HepG2 (cell line): ENCODE measurements around the gene DRAP1. TPM values are rescaled to one million over a fixed set of nuclear protein-coding genes. Genes with fewer than 3 reads are reported as not detected.

ENCODE experiments used
- AHR ChIP-seq: IDR thresholded peaks from 2 replicates; pipeline ENCODE4 v1.6.1; 2018; ENCODE audit warnings: missing genetic modification reagents, missing compliant biosample characterization
- ARNTL ChIP-seq: sonication (generic); formaldehyde crosslinking; IDR thresholded peaks from 2 replicates; pipeline ENCODE4 v1.4.0; 2020; ENCODE audit warnings: mild to moderate bottlenecking, missing genetic modification reagents
- ATRX ChIP-seq: sonication (generic); formaldehyde crosslinking; IDR thresholded peaks from 2 replicates; pipeline ENCODE4 v1.4.0; 2020; ENCODE audit warnings: missing genetic modification reagents, borderline replicate concordance
- CREB1 ChIP-seq, 2 experiments: fragments of 450-650 bp in 1 of 2; IDR thresholded peaks; 2 replicates each; pipeline ENCODE4 v1.6.1; 2016 to 2017; ENCODE audit warnings: control low read depth in 1 of 2, mild to moderate bottlenecking in 1 of 2, missing compliant biosample characterization in 1 of 2, missing genetic modification characterization in 1 of 2
- FOSL2 ChIP-seq: sonication (generic); formaldehyde crosslinking; IDR thresholded peaks from 2 replicates; pipeline ENCODE4 v1.4.0; 2020; ENCODE audit warnings: missing genetic modification reagents
- FOXA1 ChIP-seq, 2 experiments: fragments of 450-650 bp in 1 of 2; sonication (generic) in 1 of 2; formaldehyde crosslinking in 1 of 2; IDR thresholded peaks; 2 replicates each; pipeline versions ENCODE4 v1.4.0 to v1.6.1; 2016 to 2020; ENCODE audit warnings: missing genetic modification reagents in 1 of 2
- GATA4 ChIP-seq: sonication (generic); IDR thresholded peaks from 2 replicates; pipeline ENCODE4 v1.6.1; 2016; ENCODE audit warnings: antibody characterized with exemption, low read depth, borderline replicate concordance
- GFI1 ChIP-seq: sonication (generic); formaldehyde crosslinking; IDR thresholded peaks from 2 replicates; pipeline ENCODE4 v1.5.0; 2020; ENCODE audit warnings: missing genetic modification reagents, mild to moderate bottlenecking, borderline replicate concordance
- MEF2D ChIP-seq: sonication (generic); formaldehyde crosslinking; IDR thresholded peaks from 2 replicates; pipeline ENCODE4 v1.5.1; 2020; ENCODE audit warnings: mild to moderate bottlenecking, missing genetic modification reagents
- NAIF1 ChIP-seq: sonication (generic); formaldehyde crosslinking; IDR thresholded peaks from 2 replicates; pipeline ENCODE4 v1.5.0; 2020; ENCODE audit warnings: mild to moderate bottlenecking, missing genetic modification reagents, borderline replicate concordance
- TP53 ChIP-seq: sonication (generic); formaldehyde crosslinking; conservative IDR thresholded peaks from 2 replicates; pipeline ENCODE4 v1.4.0; 2020; ENCODE audit warnings: missing genetic modification reagents
- ZC3H13 ChIP-seq: sonication (generic); formaldehyde crosslinking; IDR thresholded peaks from 2 replicates; pipeline ENCODE4 v1.8.1; 2023; ENCODE audit warnings: mild to moderate bottlenecking, missing genetic modification reagents, moderate library complexity
- ZFP90 ChIP-seq: sonication (generic); formaldehyde crosslinking; IDR thresholded peaks from 2 replicates; pipeline ENCODE4 v1.8.0; 2022; ENCODE audit warnings: missing genetic modification reagents, mild to moderate bottlenecking, inconsistent platforms, borderline replicate concordance
- ZNF24 ChIP-seq: fragments of 450-650 bp; IDR thresholded peaks from 2 replicates; pipeline ENCODE4 v1.6.1; 2017; ENCODE audit warnings: antibody characterized with exemption, mild to moderate bottlenecking
- ZNF326 ChIP-seq: sonication (generic); formaldehyde crosslinking; IDR thresholded peaks from 2 replicates; pipeline ENCODE4 v1.4.0; 2020; ENCODE audit warnings: missing genetic modification reagents, borderline replicate concordance
- ZNF430 ChIP-seq: sonication (generic); formaldehyde crosslinking; IDR thresholded peaks from 2 replicates; pipeline ENCODE4 v1.9.0; 2021; ENCODE audit warnings: mild to moderate bottlenecking, missing genetic modification reagents
- ZNF556 ChIP-seq: sonication (generic); formaldehyde crosslinking; IDR thresholded peaks from 2 replicates; pipeline ENCODE4 v1.4.0; 2020; ENCODE audit warnings: mild to moderate bottlenecking, missing genetic modification reagents, borderline replicate concordance
- ZNF709 ChIP-seq: sonication (generic); formaldehyde crosslinking; IDR thresholded peaks from 2 replicates; pipeline ENCODE4 v1.5.0; 2020; ENCODE audit warnings: mild to moderate bottlenecking, missing genetic modification reagents
- ZNF720 ChIP-seq: sonication (generic); formaldehyde crosslinking; IDR thresholded peaks from 2 replicates; pipeline ENCODE4 v1.4.0; 2020; ENCODE audit warnings: missing genetic modification reagents
- ZNF777 ChIP-seq: sonication (generic); formaldehyde crosslinking; IDR thresholded peaks from 2 replicates; pipeline ENCODE4 v1.4.0; 2020; ENCODE audit warnings: missing genetic modification reagents
- ZNF780A ChIP-seq: sonication (generic); formaldehyde crosslinking; IDR thresholded peaks from 2 replicates; pipeline ENCODE4 v1.8.0; 2022; ENCODE audit warnings: mild to moderate bottlenecking, missing genetic modification reagents, moderate library complexity
- polyA plus RNA-seq, 8 experiments: library from polyadenylated mRNA; depleted of rRNA in 3 of 8; stranded (reverse) in 7 of 8; unstranded in 1 of 8; fragments of >200 nt; fragmentation: Illumina TruSeq in 4 of 8; extraction: Trizol in 4 of 8; gene quantifications; 2 replicates each; pipeline versions ENCODE4 v1.2.1 to v1.2.3, GENCODE V29; 2011 to 2016; ENCODE audit warnings: low read depth in 4 of 8, missing spikeins in 1 of 8, mixed read lengths in 1 of 8; ENCODE audit not compliant: insufficient read depth in 1 of 8
- total RNA-seq, 5 experiments: library from RNA; depleted of rRNA; stranded (reverse); fragments of >200 nt; fragmentation: Illumina TruSeq; extraction: Trizol; gene quantifications; 2 replicates each; pipeline ENCODE4 v1.2.3, GENCODE V29; 2016; ENCODE audit warnings: low read depth in 1 of 5
- TF ChIP-seq, protein P1 (sequence below): sonication (generic); formaldehyde crosslinking; IDR thresholded peaks from 2 replicates; pipeline ENCODE4 v1.4.0; 2020; ENCODE audit warnings: mild to moderate bottlenecking, missing genetic modification reagents
- TF ChIP-seq, protein P2 (sequence below): sonication (generic); formaldehyde crosslinking; IDR thresholded peaks from 2 replicates; pipeline ENCODE4 v1.4.0; 2020; ENCODE audit warnings: mild to moderate bottlenecking, missing genetic modification reagents
- TF ChIP-seq, protein P3 (sequence below): sonication (generic); formaldehyde crosslinking; IDR thresholded peaks from 2 replicates; pipeline ENCODE4 v1.4.0; 2020; ENCODE audit warnings: missing genetic modification reagents
- TF ChIP-seq, protein P4 (sequence below), 2 experiments: fragments of 450-650 bp in 1 of 2; sonication (generic) in 1 of 2; formaldehyde crosslinking; IDR thresholded peaks; 2 replicates each; pipeline versions ENCODE4 v1.5.0 to v1.8.0; 2020 to 2022; ENCODE audit warnings: mild to moderate bottlenecking in 1 of 2, missing genetic modification reagents in 1 of 2

Gene DRAP1
- total and polyA plus RNA-seq, 2 of the 13 experiments (the other 11 are each of a cell fraction or from before 2014, with no cell fraction given) = 46.8 to 52.3 TPM

DNA sequence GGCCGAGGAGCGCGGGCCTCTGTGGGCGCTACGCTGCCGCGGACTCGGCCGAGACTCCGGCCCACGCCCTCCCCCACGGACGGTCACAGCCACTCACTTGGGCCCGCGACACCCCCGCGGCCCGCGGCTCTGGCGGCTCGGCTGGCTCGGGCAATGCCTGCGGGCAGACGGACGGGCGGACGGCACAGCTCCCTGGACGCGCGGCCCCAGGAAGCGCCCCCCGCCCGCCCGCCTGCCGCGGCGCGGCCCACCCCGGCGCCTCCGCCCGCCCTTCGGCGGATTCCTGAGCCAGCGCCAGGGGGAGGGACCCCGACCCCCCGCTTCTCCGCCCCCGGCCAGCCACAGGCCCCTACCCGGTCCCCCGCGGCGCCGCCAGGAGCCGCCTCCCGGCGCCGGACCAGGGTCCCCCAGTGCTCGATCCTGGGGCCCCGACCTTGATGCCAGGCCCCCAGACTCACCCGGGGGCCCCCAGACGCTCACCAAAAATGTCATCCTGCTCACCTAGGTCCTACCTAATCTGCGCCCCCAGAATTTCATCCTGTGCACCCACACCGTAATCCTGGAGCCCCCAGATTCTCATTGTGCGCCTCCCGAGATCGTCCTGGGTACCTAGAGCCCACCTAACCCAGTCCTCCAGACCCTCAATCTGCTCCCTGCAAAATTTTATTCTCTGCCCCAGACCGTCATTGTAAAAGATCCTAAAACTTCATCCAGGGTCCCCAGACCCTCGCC lies 46.5 kb upstream of the DRAP1 start, which contains the start of gene EFEMP2 (continued):
- no peak for TF ChIP-seq NAIF1 (CRISPR knock-in tag)
- TF ChIP-seq GFI1 = no peak
- TF ChIP-seq GATA4 = no peak
- no peak for TF ChIP-seq ZNF709 (CRISPR knock-in tag)
- TF ChIP-seq ZNF430 = no peak
- TF ChIP-seq ZNF24 = no peak
- no peak for TF ChIP-seq ZFP90 (CRISPR knock-in tag)
- no peak for TF ChIP-seq ATRX (CRISPR knock-in tag)
- TF ChIP-seq ZNF326 (CRISPR knock-in tag) = no peak
- TF ChIP-seq, protein P1, sequence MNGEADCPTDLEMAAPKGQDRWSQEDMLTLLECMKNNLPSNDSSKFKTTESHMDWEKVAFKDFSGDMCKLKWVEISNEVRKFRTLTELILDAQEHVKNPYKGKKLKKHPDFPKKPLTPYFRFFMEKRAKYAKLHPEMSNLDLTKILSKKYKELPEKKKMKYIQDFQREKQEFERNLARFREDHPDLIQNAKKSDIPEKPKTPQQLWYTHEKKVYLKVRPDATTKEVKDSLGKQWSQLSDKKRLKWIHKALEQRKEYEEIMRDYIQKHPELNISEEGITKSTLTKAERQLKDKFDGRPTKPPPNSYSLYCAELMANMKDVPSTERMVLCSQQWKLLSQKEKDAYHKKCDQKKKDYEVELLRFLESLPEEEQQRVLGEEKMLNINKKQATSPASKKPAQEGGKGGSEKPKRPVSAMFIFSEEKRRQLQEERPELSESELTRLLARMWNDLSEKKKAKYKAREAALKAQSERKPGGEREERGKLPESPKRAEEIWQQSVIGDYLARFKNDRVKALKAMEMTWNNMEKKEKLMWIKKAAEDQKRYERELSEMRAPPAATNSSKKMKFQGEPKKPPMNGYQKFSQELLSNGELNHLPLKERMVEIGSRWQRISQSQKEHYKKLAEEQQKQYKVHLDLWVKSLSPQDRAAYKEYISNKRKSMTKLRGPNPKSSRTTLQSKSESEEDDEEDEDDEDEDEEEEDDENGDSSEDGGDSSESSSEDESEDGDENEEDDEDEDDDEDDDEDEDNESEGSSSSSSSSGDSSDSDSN (CRISPR knock-in tag) = 0 out of 2 replicates have a peak, but pooled peaks have one; percentile 2
- no peak for TF ChIP-seq TP53
- TF ChIP-seq, protein P2, sequence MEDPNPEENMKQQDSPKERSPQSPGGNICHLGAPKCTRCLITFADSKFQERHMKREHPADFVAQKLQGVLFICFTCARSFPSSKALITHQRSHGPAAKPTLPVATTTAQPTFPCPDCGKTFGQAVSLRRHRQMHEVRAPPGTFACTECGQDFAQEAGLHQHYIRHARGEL (CRISPR knock-in tag) = no peak
- no peak for TF ChIP-seq AHR (CRISPR knock-in tag)
- no peak for TF ChIP-seq CREB1 (IDR thresholded peaks at IDR 0.05)
- TF ChIP-seq CREB1 (CRISPR knock-in tag; IDR thresholded peaks at IDR 0.05) = no peak
- TF ChIP-seq, protein P3, sequence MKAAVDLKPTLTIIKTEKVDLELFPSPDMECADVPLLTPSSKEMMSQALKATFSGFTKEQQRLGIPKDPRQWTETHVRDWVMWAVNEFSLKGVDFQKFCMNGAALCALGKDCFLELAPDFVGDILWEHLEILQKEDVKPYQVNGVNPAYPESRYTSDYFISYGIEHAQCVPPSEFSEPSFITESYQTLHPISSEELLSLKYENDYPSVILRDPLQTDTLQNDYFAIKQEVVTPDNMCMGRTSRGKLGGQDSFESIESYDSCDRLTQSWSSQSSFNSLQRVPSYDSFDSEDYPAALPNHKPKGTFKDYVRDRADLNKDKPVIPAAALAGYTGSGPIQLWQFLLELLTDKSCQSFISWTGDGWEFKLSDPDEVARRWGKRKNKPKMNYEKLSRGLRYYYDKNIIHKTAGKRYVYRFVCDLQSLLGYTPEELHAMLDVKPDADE = no peak
- no peak for TF ChIP-seq FOSL2 (CRISPR knock-in tag)
- no peak for TF ChIP-seq ARNTL
- no peak for TF ChIP-seq FOXA1 (IDR thresholded peaks at IDR 0.05)
- no peak for TF ChIP-seq FOXA1 (CRISPR knock-in tag; IDR thresholded peaks at IDR 0.05)
- TF ChIP-seq ZNF556 (CRISPR knock-in tag) = no peak
- no peak for TF ChIP-seq MEF2D (CRISPR knock-in tag)
- TF ChIP-seq ZNF780A (CRISPR knock-in tag) = no peak
- TF ChIP-seq ZNF720 = no peak
- no peak for TF ChIP-seq ZC3H13 (CRISPR knock-in tag)
- TF ChIP-seq ZNF777 = peak; percentile 32; the same call in 1 of the 2 replicates
- TF ChIP-seq, protein P4, sequence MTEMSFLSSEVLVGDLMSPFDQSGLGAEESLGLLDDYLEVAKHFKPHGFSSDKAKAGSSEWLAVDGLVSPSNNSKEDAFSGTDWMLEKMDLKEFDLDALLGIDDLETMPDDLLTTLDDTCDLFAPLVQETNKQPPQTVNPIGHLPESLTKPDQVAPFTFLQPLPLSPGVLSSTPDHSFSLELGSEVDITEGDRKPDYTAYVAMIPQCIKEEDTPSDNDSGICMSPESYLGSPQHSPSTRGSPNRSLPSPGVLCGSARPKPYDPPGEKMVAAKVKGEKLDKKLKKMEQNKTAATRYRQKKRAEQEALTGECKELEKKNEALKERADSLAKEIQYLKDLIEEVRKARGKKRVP (CRISPR knock-in tag; IDR thresholded peaks at IDR 0.05) = no peak
